NCI-H510A (cell line): ENCODE results near the gene PHF3.

Experiments used
- DNase-seq: peaks from one replicate; lab custom pipeline; 2025; lab: John Stamatoyannopoulos, UW

The PHF3 gene, protein sequence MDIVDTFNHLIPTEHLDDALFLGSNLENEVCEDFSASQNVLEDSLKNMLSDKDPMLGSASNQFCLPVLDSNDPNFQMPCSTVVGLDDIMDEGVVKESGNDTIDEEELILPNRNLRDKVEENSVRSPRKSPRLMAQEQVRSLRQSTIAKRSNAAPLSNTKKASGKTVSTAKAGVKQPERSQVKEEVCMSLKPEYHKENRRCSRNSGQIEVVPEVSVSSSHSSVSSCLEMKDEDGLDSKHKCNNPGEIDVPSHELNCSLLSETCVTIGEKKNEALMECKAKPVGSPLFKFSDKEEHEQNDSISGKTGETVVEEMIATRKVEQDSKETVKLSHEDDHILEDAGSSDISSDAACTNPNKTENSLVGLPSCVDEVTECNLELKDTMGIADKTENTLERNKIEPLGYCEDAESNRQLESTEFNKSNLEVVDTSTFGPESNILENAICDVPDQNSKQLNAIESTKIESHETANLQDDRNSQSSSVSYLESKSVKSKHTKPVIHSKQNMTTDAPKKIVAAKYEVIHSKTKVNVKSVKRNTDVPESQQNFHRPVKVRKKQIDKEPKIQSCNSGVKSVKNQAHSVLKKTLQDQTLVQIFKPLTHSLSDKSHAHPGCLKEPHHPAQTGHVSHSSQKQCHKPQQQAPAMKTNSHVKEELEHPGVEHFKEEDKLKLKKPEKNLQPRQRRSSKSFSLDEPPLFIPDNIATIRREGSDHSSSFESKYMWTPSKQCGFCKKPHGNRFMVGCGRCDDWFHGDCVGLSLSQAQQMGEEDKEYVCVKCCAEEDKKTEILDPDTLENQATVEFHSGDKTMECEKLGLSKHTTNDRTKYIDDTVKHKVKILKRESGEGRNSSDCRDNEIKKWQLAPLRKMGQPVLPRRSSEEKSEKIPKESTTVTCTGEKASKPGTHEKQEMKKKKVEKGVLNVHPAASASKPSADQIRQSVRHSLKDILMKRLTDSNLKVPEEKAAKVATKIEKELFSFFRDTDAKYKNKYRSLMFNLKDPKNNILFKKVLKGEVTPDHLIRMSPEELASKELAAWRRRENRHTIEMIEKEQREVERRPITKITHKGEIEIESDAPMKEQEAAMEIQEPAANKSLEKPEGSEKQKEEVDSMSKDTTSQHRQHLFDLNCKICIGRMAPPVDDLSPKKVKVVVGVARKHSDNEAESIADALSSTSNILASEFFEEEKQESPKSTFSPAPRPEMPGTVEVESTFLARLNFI (N-terminal part only)

DNA sequence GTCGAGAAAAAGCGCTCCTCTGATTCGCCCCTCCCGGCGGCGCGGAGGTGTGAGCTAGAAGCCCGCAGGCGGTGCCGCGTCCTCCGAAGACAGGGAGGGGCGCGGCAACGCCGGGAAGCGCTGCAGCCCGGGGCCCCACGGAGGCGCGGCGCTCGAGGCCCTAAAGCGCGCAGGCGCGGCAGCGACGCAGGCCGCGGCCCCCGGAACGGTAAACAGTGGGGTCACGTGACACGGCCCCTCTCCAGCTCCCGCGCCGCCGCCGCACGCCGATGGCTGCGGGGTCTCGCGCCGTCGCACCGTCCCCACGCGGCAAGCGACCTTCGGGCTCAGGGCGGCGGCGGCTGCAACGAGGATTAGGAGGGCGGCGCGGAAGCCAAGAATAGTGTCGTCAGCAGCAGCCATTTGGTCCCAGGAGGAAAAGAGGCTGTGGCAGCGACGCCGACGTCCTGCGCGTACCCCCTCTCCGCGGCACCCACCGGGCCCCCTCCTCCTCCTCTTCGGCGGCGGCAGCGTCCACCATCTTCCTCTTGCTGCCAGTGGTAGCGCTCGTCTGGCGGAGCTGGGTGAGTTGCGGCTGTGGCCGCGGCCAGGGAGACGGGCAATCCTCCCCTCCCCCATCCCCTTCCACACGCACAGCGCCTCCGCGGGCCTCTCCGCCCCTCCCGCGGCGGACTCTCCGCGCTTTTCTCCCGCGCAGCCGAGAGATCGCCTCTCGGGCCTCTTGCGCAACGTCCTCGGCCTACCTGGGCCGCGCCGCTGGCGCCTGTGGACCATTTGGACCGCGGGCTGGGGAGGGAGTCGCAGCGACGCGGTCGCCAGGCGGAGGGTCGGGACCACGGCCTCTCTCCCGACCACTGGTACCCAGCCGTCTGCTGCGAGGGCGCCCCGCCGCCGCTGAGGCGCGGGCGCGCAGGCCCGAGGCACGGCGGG, at the start of gene PHF3:
TSS of gene PHF3 (plus strand) at position 215 of the 930 bp plus-strand sequence. CDS start 10,750 bp downstream, outside the sequence.
- DNase-seq: peak; percentile 86

DNA sequence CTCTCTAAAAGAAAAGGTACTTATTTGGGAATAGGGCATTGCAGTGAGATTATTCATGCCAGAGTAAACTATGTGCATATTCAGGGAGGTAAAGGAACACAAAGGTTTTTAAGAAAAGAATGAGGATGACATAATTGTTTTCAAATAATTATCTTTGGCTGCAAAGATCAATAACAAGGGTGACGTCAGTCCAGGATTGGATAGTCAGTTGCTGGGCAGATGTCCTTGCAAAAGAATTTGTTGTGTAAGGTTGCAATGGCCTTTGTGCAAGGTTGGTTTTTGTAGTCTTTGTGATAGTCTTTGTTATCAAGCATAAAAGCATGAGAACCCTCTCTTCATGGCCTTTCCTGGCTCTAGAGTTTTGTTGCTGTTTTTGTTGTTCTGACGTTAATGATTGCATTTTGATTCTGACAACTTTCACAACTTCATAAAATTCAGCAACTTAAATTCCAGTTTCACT, 45.6 kb upstream of the PHF3 start:
- no peak for DNase-seq

DNA sequence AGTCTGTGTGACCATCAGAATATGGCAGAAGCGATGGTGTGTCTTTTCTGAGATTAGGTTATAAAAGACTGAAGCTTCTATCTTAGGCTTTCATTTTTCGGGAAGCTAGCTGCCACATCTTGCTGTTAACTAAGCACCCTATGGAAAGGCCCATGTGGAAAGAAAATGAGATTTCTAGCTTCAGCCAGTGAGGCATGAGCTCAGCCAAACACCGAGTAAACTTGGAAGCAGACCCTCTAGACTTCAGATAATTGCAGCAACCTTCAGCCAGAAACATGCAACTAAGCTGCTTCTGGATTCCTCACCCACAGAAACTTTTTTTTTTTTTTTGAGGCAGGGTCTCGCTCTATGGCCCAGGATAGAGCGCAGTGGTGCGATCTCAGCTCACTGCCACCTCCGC, 42.7 kb upstream of the PHF3 start:
- DNase-seq: no peak

DNA sequence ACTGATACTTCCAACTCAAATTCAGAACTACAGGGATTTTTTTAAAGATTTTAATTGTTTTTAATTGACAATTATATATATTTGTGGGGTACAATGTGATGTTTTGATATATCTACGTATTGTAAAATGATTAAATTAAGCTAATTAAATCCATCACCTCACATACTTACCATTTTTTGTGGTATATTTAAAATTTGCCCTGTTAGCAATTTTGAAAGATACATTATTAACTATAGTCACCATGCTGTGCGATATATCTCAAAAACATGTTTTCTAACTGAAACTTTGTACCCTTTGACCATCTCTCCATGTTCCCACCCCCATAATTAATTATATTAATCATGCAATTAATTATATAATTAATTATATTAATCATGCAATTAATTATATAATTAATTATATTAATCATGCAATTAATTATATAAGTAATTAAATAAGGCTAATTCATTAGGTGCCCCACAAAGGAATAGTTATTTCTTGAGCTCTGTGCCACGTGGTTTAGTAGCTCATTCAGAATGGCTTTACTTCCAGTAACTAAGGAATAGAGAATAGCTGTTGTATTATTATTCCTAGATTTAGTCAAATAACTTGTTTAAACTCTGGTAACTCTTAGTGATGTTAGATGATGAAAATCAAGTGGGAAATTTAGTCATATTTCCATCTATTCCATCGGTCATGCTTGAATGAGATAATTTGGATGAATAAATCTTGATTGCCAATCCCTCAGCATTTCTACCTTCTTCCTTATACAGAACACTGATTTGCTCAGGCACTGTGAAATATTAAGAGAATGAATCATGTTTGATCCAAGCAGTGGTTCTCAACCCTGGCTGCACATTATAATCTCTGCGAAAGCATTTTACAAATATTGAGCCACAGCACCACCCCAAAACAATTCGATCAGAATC, 38.2 kb upstream of the PHF3 start:
- no peak for DNase-seq

DNA sequence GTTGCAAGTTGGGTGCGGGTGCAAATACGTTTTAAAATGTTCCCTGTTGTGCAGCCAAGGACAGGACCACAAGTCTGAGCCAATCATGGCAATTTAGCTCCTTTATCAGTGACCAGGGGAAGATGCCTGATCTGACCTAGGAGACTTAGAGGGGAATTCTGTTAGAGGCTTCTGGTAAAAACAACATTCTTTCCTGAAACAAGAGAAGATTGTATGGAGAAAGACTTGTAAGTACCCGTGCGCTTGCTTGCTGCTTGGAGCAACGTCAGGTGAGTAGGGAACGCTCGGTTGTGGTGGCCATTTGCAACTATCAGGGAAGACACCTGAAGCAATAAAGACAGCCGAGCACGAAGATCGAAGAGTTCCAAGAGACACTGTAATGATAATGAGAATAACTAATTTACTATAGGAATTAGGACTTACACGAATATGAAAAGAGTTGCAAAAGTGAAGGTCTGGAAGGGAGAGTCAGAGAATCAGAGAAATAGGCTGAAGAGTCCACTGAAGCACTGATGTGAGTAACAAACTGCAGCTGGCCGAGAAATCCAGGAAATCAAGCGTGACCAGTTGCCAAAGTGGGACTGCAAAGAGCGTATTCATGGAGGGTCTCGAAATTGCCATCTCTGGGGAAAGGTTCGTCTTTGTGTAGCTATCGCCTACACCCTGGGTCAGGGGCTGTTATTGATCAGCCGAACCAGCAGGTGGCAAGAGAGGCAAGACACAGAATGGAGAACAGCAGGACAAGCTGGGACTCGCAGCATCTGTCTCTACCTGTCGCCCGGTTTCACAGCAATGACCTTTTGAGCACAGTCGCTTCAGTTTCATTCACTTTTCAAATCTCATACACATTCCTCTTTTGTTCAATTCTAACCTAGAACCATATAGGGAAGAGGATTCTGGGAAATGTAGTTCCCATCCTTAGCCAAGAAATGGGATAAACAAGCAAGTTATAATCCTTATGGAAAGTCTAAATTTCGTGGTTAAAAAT, 37.3 kb upstream of the PHF3 start:
- DNase-seq: peak; percentile 56

DNA sequence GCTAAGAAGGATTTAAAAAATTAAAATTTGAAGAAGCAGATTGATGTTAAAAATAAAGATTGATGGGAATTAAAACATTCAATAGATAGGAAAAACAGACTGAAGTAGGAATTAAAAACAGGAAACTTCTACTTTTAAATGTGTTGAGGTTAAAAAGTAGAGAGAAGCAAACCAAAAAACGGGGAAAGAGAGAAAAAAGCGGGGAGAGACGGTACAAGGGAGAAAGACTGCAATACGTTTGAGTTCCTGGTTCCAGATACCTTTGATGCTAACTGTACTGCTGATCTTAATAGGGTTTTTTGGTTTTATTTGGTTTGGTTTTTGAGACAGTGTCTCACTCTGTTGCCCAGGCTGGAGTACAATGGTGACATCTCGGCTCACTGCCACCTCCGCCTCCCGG, 36.4 kb upstream of the PHF3 start:
- DNase-seq: no peak

DNA sequence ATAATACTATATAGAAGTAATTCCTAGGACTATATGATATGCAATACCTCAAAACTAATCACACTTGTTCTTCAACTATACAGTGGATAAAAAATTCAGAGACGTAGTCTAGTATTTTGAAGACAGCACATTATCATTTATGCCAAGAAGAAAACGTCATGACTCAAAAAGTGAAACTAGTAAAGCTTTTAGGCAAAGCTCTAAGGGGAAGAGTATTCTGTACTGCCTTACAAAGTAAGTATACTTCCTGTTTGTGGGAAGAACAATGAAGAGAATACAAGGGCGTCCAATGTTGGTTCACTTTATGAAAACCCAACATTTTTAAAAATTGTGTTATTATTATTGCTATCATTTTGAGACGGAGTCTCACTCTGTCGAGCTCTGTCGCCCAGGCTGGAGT, 35.5 kb upstream of the PHF3 start:
- no peak for DNase-seq

DNA sequence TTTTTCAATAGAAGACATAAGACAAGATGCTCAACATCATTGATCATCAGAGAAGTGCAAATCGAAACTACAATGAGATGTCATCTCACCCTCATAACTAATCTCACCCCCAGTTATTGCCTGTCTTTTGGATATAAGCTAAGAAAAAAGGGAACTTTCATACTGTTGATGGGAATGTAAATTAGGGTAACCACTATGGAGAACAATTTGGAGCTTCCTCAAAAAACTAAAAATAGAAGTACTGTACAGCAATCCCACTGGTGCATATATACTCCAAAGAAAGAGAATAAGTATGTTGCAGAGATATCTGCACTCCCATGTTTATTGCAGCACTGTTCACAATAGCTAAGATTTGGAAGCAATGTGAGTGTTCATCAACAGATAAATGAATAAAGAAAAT, 26.4 kb upstream of the PHF3 start:
- DNase-seq: no peak

DNA sequence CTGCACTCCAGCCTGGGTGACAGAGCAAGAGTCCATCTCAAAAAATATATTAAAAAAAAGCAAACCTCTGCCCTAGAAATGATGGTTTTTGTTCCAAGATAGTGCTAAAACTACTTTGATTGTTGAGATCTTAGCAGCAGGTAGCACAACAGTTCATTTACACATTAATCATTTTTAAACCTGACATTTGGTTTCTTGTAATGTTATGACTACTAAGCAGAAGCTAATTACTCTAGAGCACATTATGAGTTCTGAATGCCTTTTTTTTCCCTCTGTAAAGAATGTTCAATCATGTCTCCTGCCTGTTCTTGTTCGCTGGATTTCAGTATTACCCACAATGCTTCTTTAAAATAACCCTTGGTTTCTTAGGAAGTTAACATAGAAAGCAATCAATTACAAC, 24.7 kb upstream of the PHF3 start:
- DNase-seq: no peak

DNA sequence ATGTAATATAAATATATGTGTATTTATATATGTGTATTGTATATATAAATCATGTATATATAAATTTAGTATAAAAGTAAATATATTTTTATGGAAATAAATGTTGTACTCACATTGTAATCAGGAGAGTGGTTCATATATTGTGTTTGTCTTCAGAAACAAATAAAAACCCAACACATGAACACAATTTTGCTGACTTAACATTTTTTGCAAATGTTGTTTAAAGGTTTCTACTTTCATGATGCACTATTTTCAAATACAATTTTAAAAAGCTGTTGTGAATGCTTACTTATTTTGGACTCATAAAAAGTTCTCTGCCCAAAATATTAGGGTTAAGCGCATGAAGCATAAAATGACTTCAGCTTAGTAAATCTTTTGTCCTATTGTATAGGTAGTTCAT, 24.0 kb upstream of the PHF3 start:
- no peak for DNase-seq

DNA sequence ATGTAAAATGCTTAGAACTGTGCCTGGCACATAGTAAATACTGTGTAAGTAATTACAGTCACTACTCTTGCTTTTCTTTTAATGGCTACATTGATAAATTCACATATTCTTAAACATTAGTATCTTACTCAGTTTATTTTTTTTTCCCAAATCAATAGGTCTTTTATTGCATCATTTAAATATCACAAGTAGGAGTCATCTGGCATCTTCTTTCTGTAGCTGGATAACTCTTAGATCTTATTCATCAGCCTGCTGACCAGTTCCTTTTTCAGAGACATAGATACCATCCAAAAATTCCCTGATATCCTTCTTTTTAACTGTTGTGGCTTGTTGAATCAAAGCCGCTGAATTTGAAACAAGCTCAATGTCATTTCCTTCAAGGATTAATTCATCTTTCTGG, 20.0 kb upstream of the PHF3 start:
- DNase-seq: no peak

DNA sequence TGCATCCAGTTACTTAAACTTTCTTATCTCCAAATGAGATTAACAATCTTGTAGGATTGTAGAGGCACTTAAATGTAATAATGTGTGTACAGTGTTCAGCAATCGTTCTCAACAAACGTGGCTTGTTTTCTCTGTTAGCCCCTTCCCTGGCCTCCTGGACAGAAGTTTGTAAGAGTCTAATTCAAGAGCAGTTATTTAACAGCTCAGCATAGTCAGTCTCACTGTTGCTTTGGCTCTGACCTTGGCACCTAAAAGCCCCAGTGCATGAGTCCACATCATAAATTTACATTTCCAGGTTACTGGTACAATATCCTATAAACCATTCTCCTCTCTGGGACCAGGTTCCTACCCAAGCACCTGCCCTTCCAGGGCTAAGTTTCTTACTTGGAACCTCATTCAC, 11.5 kb upstream of the PHF3 start:
- no peak for DNase-seq

DNA sequence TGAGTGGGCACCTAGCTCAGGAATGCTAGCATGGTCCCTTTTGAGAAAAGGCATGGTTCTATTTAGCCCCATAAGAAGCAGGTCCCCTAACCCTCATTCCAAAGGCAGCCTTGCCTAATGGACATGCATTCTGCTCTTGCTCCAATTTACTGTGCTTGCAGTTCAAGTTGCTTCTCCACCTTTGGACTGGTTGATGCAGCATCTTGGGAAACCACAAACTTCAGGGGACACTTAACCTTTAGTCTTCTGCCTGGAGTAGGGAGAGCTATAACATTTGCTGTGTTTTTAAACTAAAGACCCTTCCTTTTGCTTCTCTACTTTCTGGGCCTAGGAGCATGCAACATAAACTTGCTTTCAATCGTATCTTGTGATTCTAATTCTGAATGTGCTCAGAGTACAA, 5.1 kb upstream of the PHF3 start:
- no peak for DNase-seq

DNA sequence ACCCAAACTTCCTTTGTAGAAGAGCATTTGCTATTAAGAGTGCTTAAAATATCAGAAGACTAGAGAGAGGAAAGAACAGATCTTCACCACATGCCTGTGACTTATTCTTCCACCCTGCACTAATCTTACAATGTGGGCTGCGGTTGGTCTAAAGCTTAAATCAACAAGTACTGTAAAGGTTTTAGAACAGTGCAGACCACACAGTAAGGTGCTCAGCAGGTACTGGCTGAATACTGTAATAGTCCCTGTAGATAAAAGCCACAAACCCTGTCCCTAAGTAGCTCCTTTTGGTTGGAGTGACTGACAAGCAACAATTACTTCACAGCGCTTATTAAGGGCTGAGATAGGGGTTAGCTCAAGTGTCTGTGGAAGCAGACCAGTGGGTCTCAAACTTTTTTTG, 972 bp upstream of the PHF3 start:
- no peak for DNase-seq

DNA sequence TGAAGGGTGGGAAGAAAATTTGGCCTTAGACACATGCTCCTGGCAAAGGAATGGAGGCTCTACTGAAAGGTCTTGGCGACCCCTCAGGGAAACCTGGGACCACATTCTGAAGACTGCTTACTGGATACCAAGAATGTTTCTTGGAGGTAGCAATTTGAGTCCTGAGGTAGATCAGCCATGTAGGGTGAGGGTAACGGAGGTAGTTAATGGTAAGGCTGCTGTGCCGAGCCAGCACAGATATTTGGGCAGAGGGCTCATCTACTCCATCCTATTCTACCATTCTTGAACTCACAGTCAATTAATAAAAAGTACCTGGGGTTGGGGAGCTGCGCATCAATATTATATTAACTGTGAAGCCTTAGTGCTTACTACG, 401 bp upstream of the PHF3 start:
- DNase-seq: no peak

DNA sequence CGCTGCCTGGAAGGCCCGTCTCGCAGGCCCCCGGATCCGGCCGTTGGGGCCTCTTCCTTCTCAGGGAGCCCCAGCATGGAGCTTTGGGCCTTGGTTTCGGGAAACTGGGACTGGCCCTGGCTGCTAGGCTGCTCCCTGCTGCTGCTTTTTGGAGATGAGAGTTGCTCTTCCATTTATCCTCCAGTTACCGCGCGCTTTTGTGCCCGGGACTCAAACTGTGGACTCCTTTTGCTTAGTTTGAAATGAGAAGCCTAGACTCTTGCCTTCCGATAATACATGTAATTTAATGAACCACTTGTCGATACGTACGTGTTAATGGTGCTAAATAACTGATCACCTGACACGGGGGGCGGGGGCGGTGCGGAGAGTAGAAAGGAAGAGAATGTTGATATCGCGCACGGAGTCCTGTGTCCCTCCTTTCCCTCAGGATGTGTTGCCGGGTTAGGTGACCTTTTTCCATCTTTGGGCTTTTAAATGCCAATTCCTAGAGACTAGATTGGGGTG, 968 bp downstream of the PHF3 start:
- DNase-seq: peak; percentile 17

DNA sequence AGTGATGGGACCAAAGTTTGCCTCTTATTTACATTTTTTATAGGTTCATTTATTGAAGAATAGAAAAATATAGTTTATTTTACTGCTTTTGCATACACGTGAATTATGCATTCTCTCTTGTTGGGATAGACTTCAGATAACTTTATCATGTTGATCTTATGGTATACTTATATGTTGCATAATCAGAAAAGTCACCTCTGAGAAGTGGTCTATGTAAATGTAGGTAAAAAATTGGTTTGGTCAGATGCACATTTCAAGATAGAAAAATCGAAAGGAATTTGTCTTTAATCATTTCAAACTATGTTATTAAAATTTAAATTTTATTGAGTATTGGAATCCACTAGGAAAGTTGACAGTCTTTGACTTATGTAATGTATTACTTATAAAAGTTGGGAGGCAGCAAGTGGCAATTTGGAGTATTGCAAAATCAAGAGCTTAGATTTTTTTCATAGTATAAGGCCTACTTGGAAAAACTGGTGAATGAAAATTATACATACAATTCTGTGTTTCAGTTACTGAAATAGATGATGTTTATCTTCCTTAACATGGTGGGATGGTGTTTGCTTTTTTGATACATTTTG, 2.4 kb downstream of the PHF3 start:
- no peak for DNase-seq

DNA sequence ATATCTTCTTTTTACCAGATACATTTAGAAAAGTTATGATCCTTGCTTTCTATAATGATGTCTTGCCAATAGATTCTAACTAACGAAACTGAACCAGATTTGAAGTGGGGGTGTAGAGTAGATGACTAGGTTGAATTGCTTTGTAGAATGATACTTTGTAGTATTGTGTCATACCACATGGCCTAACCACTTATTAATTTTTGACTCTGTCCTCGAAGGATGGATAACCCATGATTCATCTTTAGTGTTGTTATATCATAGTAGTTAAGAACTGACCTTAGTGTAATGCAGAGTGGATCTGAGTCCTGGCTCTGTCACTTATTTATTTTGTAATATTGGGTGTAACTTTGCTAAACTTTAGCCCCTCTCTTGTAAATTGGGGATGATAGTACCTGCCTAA, 4.5 kb downstream of the PHF3 start:
- no peak for DNase-seq

DNA sequence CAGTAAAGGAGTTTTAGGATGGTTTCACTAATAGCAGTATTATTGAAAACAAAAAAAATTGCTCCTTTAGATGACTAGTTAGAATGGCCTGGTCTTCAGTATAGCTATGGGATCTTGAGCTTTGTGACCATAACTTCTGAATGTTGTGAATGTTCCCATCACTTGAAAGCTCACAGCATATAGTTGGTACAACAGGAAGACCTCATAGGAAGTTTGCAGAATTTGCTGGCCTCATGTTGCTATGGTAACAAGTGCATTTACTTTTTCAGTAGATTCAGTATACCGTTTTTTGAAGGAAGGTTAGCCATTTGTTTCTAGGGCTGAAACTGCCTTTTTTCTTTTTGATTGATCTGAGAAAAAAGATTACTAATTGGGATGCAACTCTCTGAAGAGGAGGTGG, 8.3 kb downstream of the PHF3 start:
- no peak for DNase-seq
